ENCODE results near the gene DNAI4. TPM values are rescaled to one million over a fixed set of nuclear protein-coding genes. Genes with fewer than 3 reads are reported as not detected.

Gene DNAI4
- total and polyA plus RNA-seq, 2 of the 8 experiments (the other 6 are each of a cell fraction or from before 2014, with no cell fraction given) = 0.32 to 2.1 TPM

- Histone ChIP-seq H3K36me3 (ENCODE audit: control insufficient read depth in 2 of 4, insufficient read depth in 4 of 4, low read length in 3 of 4) (no peaks in the 10 kb centered on the region), H4K8ac (ENCODE audit: extremely low read depth, insufficient read depth, low read length) (no peak overlapping the region), H3K27me3 (replicated peaks in 1 of 4; ENCODE audit: control insufficient read depth in 3 of 4, extremely low read depth in 1 of 4, insufficient read depth in 3 of 4, low read length in 3 of 4) (no peaks in the 10 kb centered on the region), H3K4me2 (ENCODE audit: insufficient read depth in 1 of 2, low read depth in 2 of 2, low read length in 2 of 2) (no peak overlapping the region), H3K9me3 (ENCODE audit: insufficient read depth in 2 of 2, low read depth in 1 of 2, low read length in 1 of 2) (no peaks in the 10 kb centered on the region), H4K91ac (replicated peaks; ENCODE audit: insufficient read length, low read length) (no peak overlapping the region), H3K4me3 (ENCODE audit: extremely low read depth in 1 of 4, insufficient read depth in 2 of 4, low read depth in 3 of 4, low read length in 4 of 4) (no peak overlapping the region), H2BK12ac (ENCODE audit: low read depth, low read length) (no peak overlapping the region), H3K79me2 (ENCODE audit: control insufficient read depth in 1 of 2, insufficient read depth in 2 of 2, low read length in 2 of 2) (no peaks in the 10 kb centered on the region), H3K79me1 (ENCODE audit: low read depth, low read length) (no peaks in the 10 kb centered on the region), H3K23me2 (ENCODE audit: low read depth, low read length) (no peaks in the 10 kb centered on the region), H3K4me1 (replicated peaks in 1 of 4; ENCODE audit: control insufficient read depth in 3 of 4, insufficient read depth in 4 of 4, low read length in 3 of 4) (no peaks in the 10 kb centered on the region), H2AK5ac (ENCODE audit: low read depth, low read length) (no peak overlapping the region), H2AFZ (ENCODE audit: low read length) (no peak overlapping the region), H3K4ac (replicated peaks; ENCODE audit: insufficient read length, low read depth, low read length) (no peak overlapping the region), H2BK15ac (ENCODE audit: low read length) (no peak overlapping the region), H4K5ac (ENCODE audit: insufficient read length, low read depth, low read length) (no peak overlapping the region), H3K9ac (replicated peaks in 1 of 4; ENCODE audit: extremely low read depth in 1 of 4, low read depth in 3 of 4, low read length in 3 of 4) (no peak overlapping the region), H2BK120ac (replicated peaks; ENCODE audit: low read depth, low read length) (no peak overlapping the region), H4K20me1 (replicated peaks in 1 of 2; ENCODE audit: control insufficient read depth in 1 of 2, insufficient read depth in 2 of 2, low read length in 2 of 2) (no peaks in the 10 kb centered on the region), H3K18ac (ENCODE audit: extremely low read depth, low read length) (no peak overlapping the region), H3K23ac (ENCODE audit: insufficient read length) (no peak overlapping the region), H3K56ac (replicated peaks; ENCODE audit: insufficient read length, low read depth, low read length) (no peak overlapping the region), H3K27ac (ENCODE audit: low read depth, low read length) (no peak overlapping the region), H3K14ac (ENCODE audit: insufficient read length) (no peak overlapping the region), H2BK5ac (ENCODE audit: low read depth, low read length) (no peak overlapping the region), H2BK20ac (ENCODE audit: low read length) (no peak overlapping the region)
- no peak for FAIRE-seq
- ChIA-PET POLR2A (ENCODE audit: partially characterized antibody) (interaction anchor here (0.6 kb wide), 1 partner anchor 80 kb away, joined by 3 read pairs; no protein-coding TSS in a partner anchor), CTCF (ENCODE audit: partially characterized antibody) (no interaction called here)
- 78% methylated on average over 2 of the region's 2 CpGs; no CpG with 5 or more reads in 1 of the 2 experiments for WGBS, 2 experiments (ENCODE audit: extremely low coverage in 1 of 2, insufficient coverage in 1 of 2, insufficient read length in 1 of 2, insufficient replicate concordance in 2 of 2, low coverage in 1 of 2, low lambda C conversion rate in 2 of 2, missing lambda C conversion rate in 1 of 2)
- no peak for DNase-seq (ENCODE audit: low read depth in 1 of 2, low spot score in 2 of 2)
- TF ChIP-seq TCF12 (IDR thresholded peaks at IDR 0.05; ENCODE audit: low read depth, low read length) (no peak), CTCF (IDR thresholded peaks at IDR 0.05; ENCODE audit: control extremely low read depth in 1 of 3, insufficient read depth in 1 of 3, low read depth in 1 of 3, low read length in 3 of 3) (no peak), TAF7 (optimal IDR thresholded peaks at IDR 0.05; ENCODE audit: borderline replicate concordance, low read depth, low read length) (no peak), FOSL1 (IDR thresholded peaks at IDR 0.05; ENCODE audit: insufficient read depth, low read depth, low read length) (no peak), GTF2F1 (IDR thresholded peaks at IDR 0.05; ENCODE audit: borderline replicate concordance, low read depth, low read length) (no peak), EP300 (IDR thresholded peaks at IDR 0.05; ENCODE audit: borderline replicate concordance in 1 of 2, low read depth in 2 of 2, low read length in 2 of 2) (no peak), CHD2 (IDR thresholded peaks at IDR 0.05; ENCODE audit: low read length) (no peak), KDM5A (IDR thresholded peaks at IDR 0.05; ENCODE audit: low read length) (no peak), RBBP5 (IDR thresholded peaks at IDR 0.05; ENCODE audit: borderline replicate concordance, low read depth, low read length) (no peak), BRCA1 (IDR thresholded peaks at IDR 0.05; ENCODE audit: low read depth, low read length) (no peak), KDM1A (IDR thresholded peaks at IDR 0.05; ENCODE audit: borderline replicate concordance, low read length) (no peak), TEAD4 (IDR thresholded peaks at IDR 0.05; ENCODE audit: low read depth, low read length) (no peak)
These were observed 71.8 kb downstream of the DNAI4 start for GRCh38 chr1:66852870-66853269.

All from H1 (cell line).